ENCODE results near the gene ZNF793.

Gene ZNF793

GRCh38 chr19:37506387-37507166, at the start of gene ZNF793 (continued):
- TF ChIP-seq, protein P1, sequence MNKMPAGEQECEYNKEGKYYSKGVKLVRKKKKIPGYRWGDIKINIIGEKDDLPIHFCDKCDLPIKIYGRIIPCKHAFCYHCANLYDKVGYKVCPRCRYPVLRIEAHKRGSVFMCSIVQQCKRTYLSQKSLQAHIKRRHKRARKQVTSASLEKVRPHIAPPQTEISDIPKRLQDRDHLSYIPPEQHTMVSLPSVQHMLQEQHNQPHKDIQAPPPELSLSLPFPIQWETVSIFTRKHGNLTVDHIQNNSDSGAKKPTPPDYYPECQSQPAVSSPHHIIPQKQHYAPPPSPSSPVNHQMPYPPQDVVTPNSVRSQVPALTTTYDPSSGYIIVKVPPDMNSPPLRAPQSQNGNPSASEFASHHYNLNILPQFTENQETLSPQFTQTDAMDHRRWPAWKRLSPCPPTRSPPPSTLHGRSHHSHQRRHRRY (tag by site-specific recombination; IDR thresholded peaks at IDR 0.05): no peak
- no peak for TF ChIP-seq ZNF37A (tag by site-specific recombination; IDR thresholded peaks at IDR 0.05)
- peak; percentile 95 for TF ChIP-seq ZFP37 (tag by site-specific recombination; IDR thresholded peaks at IDR 0.05)
- no peak for TF ChIP-seq ZNF670 (tag by site-specific recombination; IDR thresholded peaks at IDR 0.05; ENCODE audit: low read depth)
- no peak for TF ChIP-seq ZNF211 (tag by site-specific recombination; IDR thresholded peaks at IDR 0.05; ENCODE audit: low read depth)
- TF ChIP-seq ZNF121 (tag by site-specific recombination; IDR thresholded peaks at IDR 0.05): no peak
- no peak for TF ChIP-seq ZNF155 (tag by site-specific recombination; IDR thresholded peaks at IDR 0.05)
- no peak; the same call in 1 of the 2 replicates for TF ChIP-seq ZFP3 (tag by site-specific recombination; IDR thresholded peaks at IDR 0.05; ENCODE audit: low read depth)
- no peak for TF ChIP-seq ZNF174 (tag by site-specific recombination; IDR thresholded peaks at IDR 0.05)
- no peak; the same call in 1 of the 2 replicates for TF ChIP-seq ZNF768 (tag by site-specific recombination; IDR thresholded peaks at IDR 0.05)
- TF ChIP-seq ZNF302 (tag by site-specific recombination; IDR thresholded peaks at IDR 0.05; ENCODE audit: low read depth): peak; percentile 78
- TF ChIP-seq, protein P2, sequence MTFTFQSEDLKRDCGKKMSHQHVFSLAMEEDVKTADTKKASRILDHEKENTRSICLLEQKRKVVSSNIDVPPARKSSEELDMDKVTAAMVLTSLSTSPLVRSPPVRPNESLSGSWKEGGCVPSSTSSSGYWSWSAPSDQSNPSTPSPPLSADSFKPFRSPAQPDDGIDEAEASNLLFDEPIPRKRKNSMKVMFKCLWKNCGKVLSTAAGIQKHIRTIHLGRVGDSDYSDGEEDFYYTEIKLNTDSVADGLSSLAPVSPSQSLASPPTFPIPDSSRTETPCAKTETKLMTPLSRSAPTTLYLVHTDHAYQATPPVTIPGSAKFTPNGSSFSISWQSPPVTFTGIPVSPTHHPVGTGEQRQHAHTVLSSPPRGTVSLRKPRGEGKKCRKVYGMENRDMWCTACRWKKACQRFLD (tag by site-specific recombination; IDR thresholded peaks at IDR 0.05): 0 out of 2 replicates have a peak, but pooled peaks have one; percentile 38
- no peak; the same call in none of the 2 replicates for TF ChIP-seq ZNF558 (tag by site-specific recombination; IDR thresholded peaks at IDR 0.05)
- TF ChIP-seq BCL11B (tag by site-specific recombination; IDR thresholded peaks at IDR 0.05; ENCODE audit: low read depth): no peak
- TF ChIP-seq ZNF791 (tag by site-specific recombination; IDR thresholded peaks at IDR 0.05): no peak; the same call in 1 of the 2 replicates
- TF ChIP-seq ZNF157 (tag by site-specific recombination; IDR thresholded peaks at IDR 0.05): no peak
- TF ChIP-seq ZNF792 (tag by site-specific recombination; IDR thresholded peaks at IDR 0.05): peak; percentile 92
- TF ChIP-seq ZNF311 (tag by site-specific recombination; IDR thresholded peaks at IDR 0.05; ENCODE audit: borderline replicate concordance): no peak
- TF ChIP-seq ZNF169 (tag by site-specific recombination; IDR thresholded peaks at IDR 0.05): no peak
- no peak for TF ChIP-seq AEBP2 (tag by site-specific recombination; IDR thresholded peaks at IDR 0.05; ENCODE audit: borderline replicate concordance)
- TF ChIP-seq CTCF (tag by site-specific recombination; IDR thresholded peaks at IDR 0.05): peak; percentile 41; the same call in 1 of the 2 replicates
- no peak for TF ChIP-seq HOXA7 (CRISPR knock-in tag; IDR thresholded peaks at IDR 0.05; ENCODE audit: borderline replicate concordance)
- TF ChIP-seq KLF9 (tag by site-specific recombination; IDR thresholded peaks at IDR 0.05; ENCODE audit: low read depth): peak; percentile 88
- TF ChIP-seq ZBTB20 (tag by site-specific recombination; IDR thresholded peaks at IDR 0.05): peak; percentile 95
- no peak for TF ChIP-seq GLI4 (tag by site-specific recombination; IDR thresholded peaks at IDR 0.05)
- TF ChIP-seq ZNF133 (tag by site-specific recombination; IDR thresholded peaks at IDR 0.05): 0 out of 2 replicates have a peak, but pooled peaks have one; percentile 48
- no peak for TF ChIP-seq ZNF10 (tag by site-specific recombination; IDR thresholded peaks at IDR 0.05)
- 0 out of 2 replicates have a peak, but pooled peaks have one; percentile 22 for TF ChIP-seq ZNF513 (tag by site-specific recombination; IDR thresholded peaks at IDR 0.05)
- TF ChIP-seq, protein P3, sequence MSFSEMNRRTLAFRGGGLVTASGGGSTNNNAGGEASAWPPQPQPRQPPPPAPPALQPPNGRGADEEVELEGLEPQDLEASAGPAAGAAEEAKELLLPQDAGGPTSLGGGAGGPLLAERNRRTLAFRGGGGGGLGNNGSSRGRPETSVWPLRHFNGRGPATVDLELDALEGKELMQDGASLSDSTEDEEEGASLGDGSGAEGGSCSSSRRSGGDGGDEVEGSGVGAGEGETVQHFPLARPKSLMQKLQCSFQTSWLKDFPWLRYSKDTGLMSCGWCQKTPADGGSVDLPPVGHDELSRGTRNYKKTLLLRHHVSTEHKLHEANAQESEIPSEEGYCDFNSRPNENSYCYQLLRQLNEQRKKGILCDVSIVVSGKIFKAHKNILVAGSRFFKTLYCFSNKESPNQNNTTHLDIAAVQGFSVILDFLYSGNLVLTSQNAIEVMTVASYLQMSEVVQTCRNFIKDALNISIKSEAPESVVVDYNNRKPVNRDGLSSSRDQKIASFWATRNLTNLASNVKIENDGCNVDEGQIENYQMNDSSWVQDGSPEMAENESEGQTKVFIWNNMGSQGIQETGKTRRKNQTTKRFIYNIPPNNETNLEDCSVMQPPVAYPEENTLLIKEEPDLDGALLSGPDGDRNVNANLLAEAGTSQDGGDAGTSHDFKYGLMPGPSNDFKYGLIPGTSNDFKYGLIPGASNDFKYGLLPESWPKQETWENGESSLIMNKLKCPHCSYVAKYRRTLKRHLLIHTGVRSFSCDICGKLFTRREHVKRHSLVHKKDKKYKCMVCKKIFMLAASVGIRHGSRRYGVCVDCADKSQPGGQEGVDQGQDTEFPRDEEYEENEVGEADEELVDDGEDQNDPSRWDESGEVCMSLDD (tag by site-specific recombination; IDR thresholded peaks at IDR 0.05): no peak; the same call in 1 of the 2 replicates
- no peak for TF ChIP-seq ZNF658 (tag by site-specific recombination; IDR thresholded peaks at IDR 0.05)
- TF ChIP-seq ZNF292 (tag by site-specific recombination; IDR thresholded peaks at IDR 0.05; ENCODE audit: borderline replicate concordance, low read depth): no peak
